ENCODE results near the gene CPVL. TPM values are rescaled to one million over a fixed set of nuclear protein-coding genes. Genes with fewer than 3 reads are reported as not detected.

CPVL gene
- 49.8 TPM for total RNA-seq
- long read RNA-seq, transcript CPVL-201 (13 exons, 2,091 nt) = major isoform, 171 of 231 reads
- long read RNA-seq, transcript CPVL-202 (13 exons, 1,739 nt) = minor isoform, 10 of 231 reads
- long read RNA-seq, partial matches to known transcripts = 27 of 231 reads
- long read RNA-seq, other reads (novel, unspliced or antisense) = 23 of 231 reads

- no peak for DNase-seq (ENCODE audit: low spot score)
Observed at GRCh38 chr7:29146057-29146706, at the start of gene CPVL. CPVL (minus strand) TSS chr7:29146537; CDS start chr7:29121061, 25,476 bp downstream.

DNA sequence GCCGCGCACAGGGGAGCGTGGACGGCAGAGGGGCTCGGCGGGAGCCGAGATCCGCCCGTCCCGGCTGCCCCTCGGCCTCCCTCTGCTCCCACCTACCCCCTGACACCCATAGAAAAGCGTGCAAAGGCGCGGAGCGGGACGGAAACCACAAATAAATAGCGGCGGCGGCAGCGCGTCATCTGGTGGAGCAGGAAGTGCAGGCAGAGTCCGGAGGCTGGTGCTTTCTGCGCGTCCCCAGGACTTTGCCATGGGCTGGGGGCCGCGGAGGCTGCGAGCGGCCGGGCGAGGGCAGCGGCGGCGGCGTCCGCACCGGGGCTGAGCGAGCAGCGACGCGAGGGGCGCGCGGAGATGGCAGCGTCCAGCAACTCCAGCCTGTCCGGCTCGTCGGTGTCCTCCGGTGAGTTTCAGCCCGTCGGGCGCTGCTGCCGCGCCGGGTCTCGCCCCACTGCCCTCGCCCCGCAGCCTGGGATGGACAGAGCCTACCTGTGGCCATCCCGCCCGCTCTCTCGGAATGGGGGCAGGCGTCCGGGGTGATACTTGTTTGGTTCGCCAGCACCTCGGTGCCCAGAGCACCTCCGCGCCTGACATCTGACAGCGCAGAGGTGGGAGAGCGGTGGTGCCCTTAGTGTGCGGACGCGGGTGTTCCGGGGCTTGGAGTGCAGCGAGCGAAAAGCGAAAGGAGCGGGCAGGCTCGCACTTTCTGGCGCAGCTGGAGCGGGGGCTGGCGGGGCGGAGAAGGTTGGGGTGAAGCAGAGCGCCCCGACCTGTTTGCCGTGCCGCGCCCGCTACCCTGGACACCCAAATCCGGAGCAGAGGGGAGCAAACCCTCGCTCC lies 48.5 kb upstream of the CPVL start, which contains the start of gene CHN2:
Gene CHN2 (plus strand): TSS at position 182 of the 834 bp plus-strand sequence.
- DNase-seq (ENCODE audit: low spot score) = peak; percentile 91

GRCh38 chr7:29194206-29194593 lies 47.9 kb upstream of the CPVL start:
- DNase-seq (ENCODE audit: low spot score) = no peak

DNA sequence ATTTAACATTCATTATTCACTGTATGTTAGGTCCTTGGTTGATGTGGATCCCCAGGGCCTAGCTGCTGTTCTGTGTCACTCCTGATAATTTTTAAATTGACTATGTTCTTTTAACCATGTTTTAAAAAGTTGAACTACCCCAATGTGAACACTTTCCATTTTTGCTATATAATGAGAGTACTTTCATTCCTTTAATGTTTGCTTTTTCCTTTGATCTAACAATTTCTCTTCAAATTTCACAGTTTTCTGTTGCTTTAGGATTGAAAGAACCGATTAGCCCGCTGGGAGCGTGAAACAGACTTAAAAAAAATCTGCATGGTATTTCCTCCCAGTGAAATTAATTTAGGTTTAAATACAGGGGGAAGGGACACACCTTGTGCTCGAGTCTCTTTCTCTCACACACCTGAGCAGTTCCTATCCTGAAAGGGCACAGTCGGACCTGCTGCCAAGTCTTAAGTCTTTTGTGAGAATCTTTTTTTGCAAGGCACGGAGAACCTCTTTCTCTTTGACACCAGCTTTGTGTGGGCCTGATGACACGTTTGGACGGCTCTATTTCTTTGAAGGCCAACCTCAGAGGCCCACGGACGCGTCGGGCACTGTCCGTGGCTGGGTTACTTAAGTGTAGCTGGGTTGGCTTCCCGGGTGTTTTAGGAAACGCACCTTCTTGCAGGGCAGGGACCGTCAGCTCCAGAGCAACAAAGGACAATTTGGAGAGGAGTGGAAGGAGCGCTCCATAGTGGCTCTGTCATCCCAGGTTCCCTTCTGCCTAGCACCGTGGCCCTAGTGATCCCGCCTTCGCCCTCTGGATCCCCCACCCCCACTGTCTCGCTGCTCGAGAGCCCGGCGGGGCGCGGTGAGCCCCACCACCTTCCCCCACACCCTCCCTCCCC lies 47.2 kb upstream of the CPVL start:
- no peak for DNase-seq (ENCODE audit: low spot score)

GRCh38 chr7:29192811-29193210 lies 46.5 kb upstream of the CPVL start:
- no peak for DNase-seq (ENCODE audit: low spot score)

DNA sequence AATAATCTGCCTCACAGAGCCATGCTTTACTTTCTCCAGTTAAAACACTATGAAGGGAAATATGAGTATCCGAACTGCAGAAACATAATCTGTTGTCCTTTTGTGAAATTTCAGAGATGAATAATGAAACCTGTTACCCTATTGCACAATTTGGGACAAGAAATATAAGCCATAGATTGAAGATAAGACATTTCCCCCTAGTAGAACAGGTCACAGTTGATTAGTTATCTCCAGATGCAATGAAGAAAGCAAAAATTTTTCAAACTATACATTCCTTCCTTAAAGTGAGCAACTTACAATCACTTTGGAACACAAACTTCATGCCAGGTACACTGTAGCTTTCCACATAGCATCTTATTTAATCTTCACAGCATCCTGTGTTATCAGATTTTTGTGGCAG lies 46.0 kb upstream of the CPVL start:
- DNase-seq (ENCODE audit: low spot score) = no peak

DNA sequence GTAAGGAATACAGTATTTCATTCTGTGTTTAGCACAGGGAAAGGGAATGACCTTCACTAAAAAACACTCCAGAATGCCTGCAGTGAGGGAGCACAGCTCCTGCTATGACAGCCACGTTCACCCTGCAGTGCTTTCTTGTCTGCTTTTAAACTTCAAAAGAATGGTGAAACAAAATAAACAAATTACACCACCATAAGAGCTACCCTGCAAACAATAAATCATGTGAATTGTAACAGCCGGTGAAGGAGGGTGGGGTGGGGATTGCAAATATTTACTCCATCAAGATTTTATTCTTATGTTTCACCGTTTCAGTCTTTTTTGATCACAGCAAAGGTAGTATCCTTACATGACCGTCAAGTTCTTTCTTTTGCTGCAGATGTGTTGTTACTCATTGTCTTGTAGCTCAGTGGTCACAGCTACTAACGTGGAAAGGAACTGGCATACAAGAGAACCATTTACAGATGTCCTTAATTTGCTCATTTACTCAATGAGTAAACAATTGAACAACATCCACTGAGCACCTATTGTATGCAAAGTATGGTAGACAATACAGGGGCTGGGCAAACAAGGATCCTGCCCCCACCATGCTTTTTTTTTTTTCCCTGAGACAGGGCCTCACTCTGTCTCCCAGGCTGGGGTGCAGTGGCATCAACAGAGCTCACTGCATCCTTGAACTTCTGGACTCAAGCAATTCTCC lies 44.2 kb upstream of the CPVL start:
- DNase-seq (ENCODE audit: low spot score) = no peak

- no peak for DNase-seq (ENCODE audit: low spot score)
Observed at GRCh38 chr7:29189743-29190201, 43.4 kb upstream of the CPVL start.

DNA sequence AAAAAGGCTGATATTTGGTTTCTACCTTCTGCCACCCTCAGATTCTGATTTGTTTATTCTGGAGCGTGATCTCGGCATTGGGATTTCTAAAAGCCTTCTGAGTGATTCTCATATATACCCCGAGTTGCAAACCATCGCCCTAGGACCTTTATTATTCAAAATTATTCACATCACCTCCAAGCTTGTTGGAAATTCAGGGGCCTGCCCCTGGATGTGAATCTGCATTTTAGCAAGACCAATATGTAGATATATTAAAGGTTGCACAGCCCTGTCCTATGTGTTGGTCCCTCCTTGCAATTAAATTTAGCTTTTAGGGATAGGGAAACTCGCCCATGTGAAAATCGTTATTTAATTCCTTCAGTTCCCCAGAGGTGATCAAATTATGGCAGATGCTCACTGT lies 39.3 kb upstream of the CPVL start:
- no peak for DNase-seq (ENCODE audit: low spot score)

- DNase-seq (ENCODE audit: low spot score) = no peak
Observed at GRCh38 chr7:29184599-29184998, 38.3 kb upstream of the CPVL start.

- DNase-seq (ENCODE audit: low spot score) = no peak
Observed at GRCh38 chr7:29179115-29179514, 32.8 kb upstream of the CPVL start.

DNA sequence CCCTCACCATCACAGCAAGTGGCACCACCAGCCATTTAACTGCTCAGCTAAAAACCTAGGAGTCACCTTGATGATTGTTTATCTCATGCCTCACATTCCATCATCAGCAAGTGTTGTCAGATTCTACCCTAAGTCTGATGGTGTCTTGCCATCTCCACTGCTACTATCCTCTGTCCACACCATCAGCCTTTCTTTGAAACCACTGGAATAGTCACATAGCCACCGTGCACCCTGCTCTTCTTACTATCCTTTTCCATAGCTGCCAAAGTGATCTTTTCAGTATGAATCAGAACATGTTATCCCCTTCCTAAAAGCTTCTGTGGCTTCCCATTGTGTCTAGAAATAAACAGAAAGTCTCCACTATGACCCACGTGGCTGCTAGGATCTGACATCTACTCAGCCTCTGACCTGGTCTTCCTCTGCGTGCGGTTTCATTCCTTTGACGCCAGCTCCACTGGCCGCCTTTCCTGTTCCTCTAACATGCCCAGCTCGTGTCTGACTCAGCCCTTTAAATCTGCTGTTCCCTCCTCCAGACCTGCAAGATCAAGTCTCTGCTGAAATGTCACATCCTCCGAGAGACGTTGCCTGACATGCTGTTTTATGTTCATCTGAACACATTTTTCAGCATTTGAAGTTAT lies 31.7 kb upstream of the CPVL start:
- DNase-seq (ENCODE audit: low spot score) = no peak

DNA sequence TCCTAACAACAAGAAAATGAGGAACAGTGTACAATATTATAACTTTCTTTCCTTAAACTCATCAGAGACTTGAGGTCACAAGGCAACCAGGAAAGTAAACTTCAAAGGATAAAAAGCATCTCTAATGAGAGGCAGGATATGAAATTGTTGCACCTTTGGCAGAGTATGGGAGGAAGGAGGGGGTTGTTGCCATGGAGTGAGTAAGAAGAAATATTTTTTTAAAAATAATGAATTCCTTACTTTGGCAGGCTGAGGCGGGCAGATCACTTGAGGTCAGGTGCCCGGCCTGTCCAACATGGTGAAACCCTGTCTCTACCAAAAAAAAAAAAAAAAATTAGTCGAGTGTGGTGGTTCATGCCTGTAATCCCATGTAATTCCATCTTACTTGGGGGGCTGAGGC lies 27.1 kb upstream of the CPVL start:
- no peak for DNase-seq (ENCODE audit: low spot score)

DNA sequence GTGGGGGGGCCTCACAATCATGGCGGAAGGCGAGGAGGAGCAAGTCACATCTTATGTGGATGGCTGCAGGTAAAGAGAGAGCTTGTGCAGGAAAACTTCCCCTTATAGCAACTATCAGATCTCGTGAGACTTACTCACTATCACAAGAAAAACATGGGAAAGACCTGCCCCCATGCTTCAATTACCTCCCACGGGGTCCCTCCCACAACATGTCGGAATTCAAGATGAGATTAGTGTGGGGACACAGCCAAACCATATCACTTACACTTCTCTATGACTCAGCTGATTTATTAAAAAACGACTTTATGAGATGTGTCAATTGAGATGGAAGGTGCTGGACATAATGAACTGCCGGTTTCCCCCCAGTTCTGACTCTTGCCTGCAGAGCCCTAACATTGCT lies 24.4 kb upstream of the CPVL start:
- DNase-seq (ENCODE audit: low spot score) = no peak

- no peak for DNase-seq (ENCODE audit: low spot score)
Observed at GRCh38 chr7:29167721-29168120, 21.4 kb upstream of the CPVL start.

- DNase-seq (ENCODE audit: low spot score) = no peak
Observed at GRCh38 chr7:29163854-29164253, 17.5 kb upstream of the CPVL start.

DNA sequence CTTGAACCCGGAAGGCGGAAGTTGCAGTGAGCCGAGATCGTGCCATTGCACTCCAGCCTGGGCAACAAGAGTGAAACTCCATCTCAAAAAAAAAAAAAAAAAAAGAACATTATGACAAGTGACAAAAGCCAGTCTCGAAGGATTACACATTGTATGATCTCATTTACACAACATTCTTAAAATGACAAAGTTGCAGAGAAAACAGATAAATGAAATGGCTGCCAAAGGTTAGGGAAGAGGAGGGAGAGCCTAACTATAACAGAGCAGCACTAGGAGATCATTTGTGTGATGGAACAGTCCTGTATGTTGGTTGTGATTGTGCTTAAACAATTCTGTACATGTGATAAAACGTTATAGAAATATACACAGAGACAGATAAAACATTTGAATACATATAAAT lies 16.2 kb upstream of the CPVL start:
- no peak for DNase-seq (ENCODE audit: low spot score)

DNA sequence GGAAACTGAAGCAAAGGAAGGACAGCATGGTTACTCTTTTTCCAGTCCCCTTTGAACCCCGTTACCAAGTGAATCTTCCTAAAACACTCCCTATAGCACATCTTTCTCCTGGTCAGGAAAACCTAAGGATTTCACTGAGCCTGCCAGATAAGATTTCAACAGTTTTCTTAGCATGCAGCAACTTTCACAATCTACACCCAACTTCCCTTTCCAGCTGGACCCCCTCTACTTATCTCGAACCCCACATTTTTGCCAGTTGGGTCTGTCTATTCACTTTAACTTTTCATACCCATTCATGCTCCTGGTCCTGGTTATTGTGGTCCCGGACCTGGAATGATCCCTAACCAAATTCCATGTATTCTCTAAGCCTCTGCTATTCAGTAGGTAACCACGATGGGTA lies 14.9 kb upstream of the CPVL start:
- no peak for DNase-seq (ENCODE audit: low spot score)

DNA sequence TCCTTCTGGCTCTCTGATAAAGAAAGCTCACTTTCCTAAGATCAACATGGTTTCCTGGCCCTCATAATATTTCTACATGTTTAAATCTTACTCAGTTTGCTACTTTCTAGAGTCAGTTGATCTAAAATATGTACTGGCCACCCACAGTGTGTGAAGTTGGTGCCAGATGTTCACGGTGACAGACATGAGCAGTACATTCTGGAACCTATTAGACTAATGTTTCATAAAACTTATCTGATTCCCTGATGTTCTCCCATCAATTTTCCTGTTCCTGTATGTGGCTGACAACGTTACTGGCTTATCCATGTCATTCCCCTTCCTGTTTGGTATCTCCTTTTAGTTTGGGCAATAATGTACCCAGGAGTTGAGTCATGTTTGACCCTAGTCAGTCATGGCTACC lies 13.7 kb upstream of the CPVL start:
- DNase-seq (ENCODE audit: low spot score) = no peak

GRCh38 chr7:29158795-29159423 lies 12.6 kb upstream of the CPVL start:
- DNase-seq (ENCODE audit: low spot score) = no peak
